Astrocyte of the cerebellum (primary cell): ENCODE measurements around the gene TMEM240.

Experiments
- DNase-seq: peaks from one replicate; pipeline ENCODE4 v3.0.0-alpha.2; 2011; ENCODE audit warnings: low read depth
- H3K4me3 ChIP-seq: 2 replicates; pipeline ENCODE4 v1.5.1; 2011; ENCODE audit warnings: mild to moderate bottlenecking, low read depth, low read length, moderate library complexity
- in situ Hi-C: cut with HindIII; loops from 2 replicates; pipeline ENCODE4 v1.10.0; 2017; ENCODE audit warnings: low sequenced_read_pairs
- TF ChIP-seq, protein P1 (sequence below): IDR thresholded peaks from 2 replicates; pipeline ENCODE4 v1.5.1; 2012; ENCODE audit warnings: low read length, low read depth, moderate library complexity, mild to moderate bottlenecking; ENCODE audit errors: missing control alignments

The TMEM240 gene

DNA sequence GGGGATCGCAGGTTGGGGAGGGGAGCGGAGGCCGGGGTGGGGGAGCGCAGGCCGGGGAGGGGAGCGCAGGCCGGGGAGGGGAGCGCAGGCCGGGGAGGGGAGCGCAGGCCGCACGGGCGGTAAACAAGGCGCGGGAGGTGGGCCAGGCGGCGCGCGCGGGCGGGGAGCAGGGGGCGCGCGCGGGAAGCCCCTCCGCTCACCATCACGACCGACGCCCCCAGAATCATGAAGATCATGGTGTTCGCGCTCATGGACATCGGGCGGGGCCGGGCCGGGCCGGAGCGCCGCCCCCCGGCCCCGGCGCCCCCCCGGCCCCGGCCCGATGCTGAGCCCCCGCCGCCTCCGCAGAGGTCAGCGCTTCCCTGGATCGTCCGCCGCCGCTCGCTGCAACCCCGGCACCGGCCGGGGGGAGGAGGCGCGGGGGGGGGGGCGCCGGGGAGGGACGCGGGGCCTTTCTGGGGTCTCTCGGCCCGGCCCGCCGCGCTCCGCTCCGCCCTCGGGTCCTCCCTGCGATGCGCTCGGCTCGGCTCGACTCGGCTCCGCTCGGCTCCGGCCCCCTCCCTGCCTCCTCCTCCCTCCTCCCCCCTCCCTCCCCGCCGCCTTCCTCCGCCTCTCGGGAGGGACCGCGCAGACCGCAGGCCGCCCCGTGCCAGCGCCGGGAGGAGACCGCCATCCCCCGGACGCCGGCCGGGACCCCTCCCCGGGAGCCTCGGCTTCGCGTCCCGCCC is at the start of gene TMEM240:
Gene TMEM240 (minus strand): TSS at position 535 of the 728 bp plus-strand sequence. CDS start 278 bp downstream, at position 257.
- in situ Hi-C loops: no loop called here
- DNase-seq: peak; percentile 42
- TF ChIP-seq, protein P1, sequence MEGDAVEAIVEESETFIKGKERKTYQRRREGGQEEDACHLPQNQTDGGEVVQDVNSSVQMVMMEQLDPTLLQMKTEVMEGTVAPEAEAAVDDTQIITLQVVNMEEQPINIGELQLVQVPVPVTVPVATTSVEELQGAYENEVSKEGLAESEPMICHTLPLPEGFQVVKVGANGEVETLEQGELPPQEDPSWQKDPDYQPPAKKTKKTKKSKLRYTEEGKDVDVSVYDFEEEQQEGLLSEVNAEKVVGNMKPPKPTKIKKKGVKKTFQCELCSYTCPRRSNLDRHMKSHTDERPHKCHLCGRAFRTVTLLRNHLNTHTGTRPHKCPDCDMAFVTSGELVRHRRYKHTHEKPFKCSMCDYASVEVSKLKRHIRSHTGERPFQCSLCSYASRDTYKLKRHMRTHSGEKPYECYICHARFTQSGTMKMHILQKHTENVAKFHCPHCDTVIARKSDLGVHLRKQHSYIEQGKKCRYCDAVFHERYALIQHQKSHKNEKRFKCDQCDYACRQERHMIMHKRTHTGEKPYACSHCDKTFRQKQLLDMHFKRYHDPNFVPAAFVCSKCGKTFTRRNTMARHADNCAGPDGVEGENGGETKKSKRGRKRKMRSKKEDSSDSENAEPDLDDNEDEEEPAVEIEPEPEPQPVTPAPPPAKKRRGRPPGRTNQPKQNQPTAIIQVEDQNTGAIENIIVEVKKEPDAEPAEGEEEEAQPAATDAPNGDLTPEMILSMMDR: no peak
- peak within 1 kb of the TSS; percentile 55 for H3K4me3 ChIP-seq

DNA sequence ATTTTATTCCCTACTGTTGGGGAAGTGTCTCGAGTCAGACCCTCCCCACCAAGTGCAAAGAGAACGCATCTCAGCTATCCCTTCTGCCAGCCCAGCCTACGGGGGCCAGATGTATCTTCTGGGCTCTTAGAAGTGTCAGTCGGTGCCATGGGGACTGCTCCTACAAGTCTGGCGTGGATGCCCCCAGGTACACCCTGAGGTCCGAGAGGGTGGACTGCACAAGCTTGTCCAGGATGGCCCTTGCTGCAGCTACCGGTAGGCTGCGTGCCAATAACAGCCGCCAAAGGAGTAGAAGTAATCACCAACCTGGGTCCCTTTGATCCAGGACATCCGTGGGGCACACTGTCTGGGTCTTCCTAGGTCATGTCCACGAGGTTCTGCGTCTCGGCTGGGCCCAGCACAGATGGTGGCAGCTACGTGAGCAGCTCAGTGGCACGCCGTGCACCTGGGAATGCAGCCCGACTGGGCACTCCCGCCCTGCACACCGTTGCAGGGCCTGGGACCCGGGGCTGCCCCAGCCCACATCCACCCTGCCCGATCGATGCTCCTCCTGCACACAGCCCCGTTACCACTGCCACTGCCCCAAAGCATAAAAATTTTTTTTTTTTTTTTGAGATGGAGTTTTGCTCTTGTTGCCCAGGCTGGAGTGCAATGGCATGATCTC is 43.1 kb upstream of the TMEM240 start:
- TF ChIP-seq, protein P1: no peak
- in situ Hi-C loops: no loop called here
- no peak overlapping the region for H3K4me3 ChIP-seq
- no peak for DNase-seq

DNA sequence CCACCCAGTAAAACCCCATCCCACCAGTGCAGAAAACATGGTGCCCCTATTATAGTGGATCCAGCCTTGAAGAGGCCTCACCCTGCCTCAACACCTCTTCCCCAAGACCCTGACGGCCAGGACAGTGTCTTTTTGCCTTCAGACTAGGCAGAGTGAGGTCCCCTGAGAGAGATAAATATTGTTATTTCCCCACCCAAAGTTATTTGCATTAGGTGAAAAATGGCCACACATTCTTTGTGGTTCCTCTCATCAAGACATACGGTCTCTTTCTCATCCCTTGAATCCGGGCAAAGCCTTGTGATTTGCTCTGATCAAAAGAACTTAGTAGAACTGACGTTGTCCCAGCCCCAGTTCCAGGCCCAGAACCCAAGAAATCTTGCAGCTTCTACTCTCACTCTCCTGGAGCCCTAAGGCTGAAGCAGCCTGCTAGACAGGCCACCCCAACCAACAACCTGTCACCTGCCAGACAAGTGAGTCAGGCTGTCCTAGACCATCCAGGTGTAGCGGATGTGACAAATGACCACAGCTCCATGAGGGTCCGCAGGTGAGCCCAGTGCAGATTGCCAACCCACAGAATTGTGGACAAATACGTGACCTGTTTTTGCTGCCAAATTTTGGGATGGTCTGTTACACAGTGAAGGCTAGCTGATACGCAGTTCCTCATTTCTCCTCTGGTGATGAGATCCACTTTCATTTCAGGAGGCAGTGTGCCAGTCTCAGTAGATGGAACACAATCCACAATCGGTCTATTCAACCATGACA is 42.3 kb upstream of the TMEM240 start:
- in situ Hi-C loops: no loop called here

DNA sequence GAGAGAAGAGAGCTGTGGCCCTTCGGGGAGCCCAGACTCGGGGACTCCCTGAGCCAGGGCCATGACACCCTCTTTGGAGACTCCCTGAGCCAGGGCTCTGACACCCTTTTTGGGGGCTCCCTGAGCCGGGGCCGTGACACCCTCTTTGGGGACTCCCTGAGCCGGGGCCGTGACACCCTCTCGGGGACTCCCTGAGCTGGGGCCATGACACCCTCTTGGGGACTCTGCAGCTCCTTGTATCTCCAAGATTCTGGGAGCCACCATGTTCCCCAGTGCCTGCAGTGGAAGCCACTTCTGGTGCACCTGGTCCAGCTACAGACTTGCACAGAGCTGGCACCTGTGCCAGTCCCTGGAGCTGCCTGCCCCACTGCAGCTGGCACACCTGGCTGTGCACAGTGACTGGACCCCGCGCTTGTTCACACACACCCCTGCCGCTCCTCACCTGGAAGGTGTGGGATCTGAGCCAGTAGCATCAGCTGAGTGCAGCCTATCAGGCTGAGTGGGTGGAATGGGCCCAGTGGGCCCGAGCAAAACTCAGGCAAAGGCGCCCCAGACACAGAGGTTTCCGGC is 38.0 kb upstream of the TMEM240 start:
- no peak for DNase-seq
- in situ Hi-C loops: no loop called here
- H3K4me3 ChIP-seq: no peak overlapping the region
- TF ChIP-seq, protein P1: no peak

More for the DNA sequence above, 42.3 kb upstream of the TMEM240 start:
- no peak overlapping the region for H3K4me3 ChIP-seq
- DNase-seq: no peak
- TF ChIP-seq, protein P1: no peak

DNA sequence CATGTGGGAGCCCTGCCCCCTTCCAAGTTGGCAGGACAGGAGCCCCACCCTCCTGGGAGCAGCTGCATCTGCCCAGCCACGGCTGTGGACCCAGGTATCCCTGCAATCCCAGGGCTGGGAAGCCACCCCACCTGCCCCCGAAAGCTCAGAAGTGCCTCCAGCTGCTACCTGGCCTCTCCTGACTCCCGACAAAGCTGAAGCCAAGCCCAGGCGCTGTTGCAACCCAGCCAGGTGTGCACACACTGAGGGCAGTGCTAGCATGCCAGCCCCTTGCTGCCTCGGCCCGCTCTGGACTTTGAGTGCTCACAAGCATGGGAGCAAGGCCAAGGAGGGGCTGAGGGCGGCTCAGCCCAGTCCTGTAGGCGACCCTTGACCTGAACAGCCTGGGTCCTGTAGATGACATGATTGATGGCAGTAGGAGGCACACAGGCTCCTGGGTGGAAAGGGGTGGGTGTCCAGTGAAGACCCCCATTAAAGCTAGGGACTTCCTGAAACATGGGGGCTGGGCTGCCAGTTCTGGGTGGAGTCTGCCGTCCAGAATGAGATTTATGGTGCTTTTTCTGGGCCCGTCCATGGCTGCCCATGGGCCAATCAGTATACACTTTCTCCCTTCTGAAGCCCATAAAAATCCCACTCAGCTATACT is 37.1 kb upstream of the TMEM240 start:
- no peak overlapping the region for H3K4me3 ChIP-seq
- in situ Hi-C loops: no loop called here
- TF ChIP-seq, protein P1: no peak
- no peak for DNase-seq
